C4-2B (cell line): Measurements from ENCODE around the gene STIM1.

ENCODE experiments used
- H3K27ac ChIP-seq: fragments of 450-650 bp; 2 replicates; pipeline ENCODE4 v1.5.1; 2017
- CTCF ChIP-seq: fragments of 450-650 bp; conservative IDR thresholded peaks from 2 replicates; pipeline ENCODE4 v1.5.1; 2017; ENCODE audit warnings: mild to moderate bottlenecking
- ZFX ChIP-seq: fragments of 450-650 bp; IDR thresholded peaks from 2 replicates; pipeline ENCODE4 v1.6.1; 2017

STIM1 gene

GRCh38 chr11:4094348-4095291 lies 239.2 kb downstream of the STIM1 start, which contains the start of gene RRM1:
Gene RRM1, plus strand, starts transcription at chr11:4094799. Its CDS starts 214 bp downstream, at chr11:4095013.
- no peak for TF ChIP-seq CTCF
- TF ChIP-seq ZFX, result peak; percentile 87

GRCh38 chr11:4095509-4096230 lies 240.2 kb downstream of the STIM1 start:
- H3K27ac ChIP-seq, result peak overlapping the region; percentile 92
- no peak; the same call in 1 of the 2 replicates for TF ChIP-seq CTCF
- no peak for TF ChIP-seq ZFX

More at GRCh38 chr11:4094348-4095291, 239.2 kb downstream of the STIM1 start, which contains the start of gene RRM1:
- peak within 1 kb of the TSS; percentile 92 for H3K27ac ChIP-seq

- no peak overlapping the region for H3K27ac ChIP-seq
- TF ChIP-seq CTCF, result no peak
- no peak for TF ChIP-seq ZFX
Measured at GRCh38 chr11:4098026-4098621, 242.7 kb downstream of the STIM1 start.

- TF ChIP-seq CTCF, result no peak
- no peak for TF ChIP-seq ZFX
- H3K27ac ChIP-seq, result no peak overlapping the region
Measured at GRCh38 chr11:4102711-4103110, 247.2 kb downstream of the STIM1 start.

- H3K27ac ChIP-seq, result no peak overlapping the region
- TF ChIP-seq ZFX (no peak), CTCF (no peak)
Measured at GRCh38 chr11:4103269-4103668, 247.8 kb downstream of the STIM1 start.

- no peak overlapping the region for H3K27ac ChIP-seq
- TF ChIP-seq ZFX, result no peak
- no peak for TF ChIP-seq CTCF
Measured at GRCh38 chr11:4105916-4106315, 250.5 kb downstream of the STIM1 start.
